MM.1S (cell line): Measurements from ENCODE around the gene CUL1.

Source experiments
- DNase-seq: peaks from one replicate; pipeline ENCODE4 v3.0.0-alpha.2; 2015
- H2AFZ ChIP-seq: fragments of 300-600 bp; sonication (generic); 2 replicates; pipeline ENCODE4 v1.6.0; 2016; ENCODE audit warnings: antibody characterized with exemption, low read length
- H3F3A ChIP-seq: fragments of 300-600 bp; sonication (generic); 2 replicates; pipeline ENCODE4 v1.6.1; 2016; ENCODE audit warnings: mild to moderate bottlenecking, antibody characterized with exemption, low read length, moderate library complexity, mixed read lengths; ENCODE audit not compliant: insufficient read depth
- H3K27ac ChIP-seq: fragments of 300-600 bp; sonication (generic); 2 replicates; pipeline ENCODE4 v1.5.1; 2016; ENCODE audit warnings: mild to moderate bottlenecking, low read length
- H3K27me3 ChIP-seq: fragments of 300-600 bp; sonication (generic); replicated peaks from 2 replicates; pipeline ENCODE4 v1.6.0; 2016; ENCODE audit warnings: low read length; ENCODE audit not compliant: insufficient read depth
- H3K36me3 ChIP-seq: fragments of 300-600 bp; sonication (generic); replicated peaks from 2 replicates; pipeline ENCODE4 v1.6.1; 2016; ENCODE audit warnings: mild to moderate bottlenecking, low read length, mixed read lengths; ENCODE audit not compliant: insufficient read depth
- H3K4me1 ChIP-seq: fragments of 300-600 bp; sonication (generic); 2 replicates; pipeline ENCODE4 v1.6.1; 2016; ENCODE audit warnings: low read length, mixed read lengths
- H3K4me2 ChIP-seq: fragments of 300-600 bp; sonication (generic); 2 replicates; pipeline ENCODE4 v1.6.0; 2016; ENCODE audit warnings: low read depth, low read length
- H3K4me3 ChIP-seq: fragments of 300-600 bp; sonication (generic); 2 replicates; pipeline ENCODE4 v1.5.1; 2016; ENCODE audit warnings: low read length, mixed read lengths
- H3K79me2 ChIP-seq: fragments of 300-600 bp; sonication (generic); 2 replicates; pipeline ENCODE4 v1.6.1; 2016; ENCODE audit warnings: mixed run types, low read length, mixed read lengths
- H3K9ac ChIP-seq: fragments of 300-600 bp; sonication (generic); 2 replicates; pipeline ENCODE4 v1.6.1; 2016; ENCODE audit warnings: low read length, mixed read lengths
- H3K9me2 ChIP-seq: fragments of 300-600 bp; sonication (generic); replicated peaks from 2 replicates; pipeline ENCODE4 v1.6.1; 2016; ENCODE audit warnings: mild to moderate bottlenecking, low read length, mixed read lengths; ENCODE audit not compliant: insufficient read depth
- H3K9me3 ChIP-seq: fragments of 300-600 bp; sonication (generic); replicated peaks from 2 replicates; pipeline ENCODE4 v1.6.1; 2016; ENCODE audit warnings: mild to moderate bottlenecking, low read length, mixed read lengths; ENCODE audit not compliant: insufficient read depth
- H4K20me1 ChIP-seq: fragments of 300-600 bp; sonication (generic); 2 replicates; pipeline ENCODE4 v1.6.1; 2016; ENCODE audit warnings: mild to moderate bottlenecking, low read length, moderate library complexity, mixed read lengths; ENCODE audit not compliant: insufficient read depth
- EZH2 ChIP-seq: fragments of 300-600 bp; sonication (generic); optimal IDR thresholded peaks from 2 replicates; pipeline ENCODE3; 2017; ENCODE audit warnings: low read depth, mild to moderate bottlenecking, antibody characterized with exemption, low read length, mixed read lengths
- EZH2phosphoT487 ChIP-seq: fragments of 300-600 bp; sonication (generic); IDR thresholded peaks from 2 replicates; pipeline ENCODE4 v1.6.1; 2018; ENCODE audit warnings: antibody characterized with exemption, low read length
- TF ChIP-seq, protein P1 (sequence below): fragments of 300-600 bp; sonication (generic); IDR thresholded peaks from 2 replicates; pipeline ENCODE4 v1.5.1; 2016; ENCODE audit warnings: antibody characterized with exemption, low read length, mixed read lengths

Gene CUL1

DNA sequence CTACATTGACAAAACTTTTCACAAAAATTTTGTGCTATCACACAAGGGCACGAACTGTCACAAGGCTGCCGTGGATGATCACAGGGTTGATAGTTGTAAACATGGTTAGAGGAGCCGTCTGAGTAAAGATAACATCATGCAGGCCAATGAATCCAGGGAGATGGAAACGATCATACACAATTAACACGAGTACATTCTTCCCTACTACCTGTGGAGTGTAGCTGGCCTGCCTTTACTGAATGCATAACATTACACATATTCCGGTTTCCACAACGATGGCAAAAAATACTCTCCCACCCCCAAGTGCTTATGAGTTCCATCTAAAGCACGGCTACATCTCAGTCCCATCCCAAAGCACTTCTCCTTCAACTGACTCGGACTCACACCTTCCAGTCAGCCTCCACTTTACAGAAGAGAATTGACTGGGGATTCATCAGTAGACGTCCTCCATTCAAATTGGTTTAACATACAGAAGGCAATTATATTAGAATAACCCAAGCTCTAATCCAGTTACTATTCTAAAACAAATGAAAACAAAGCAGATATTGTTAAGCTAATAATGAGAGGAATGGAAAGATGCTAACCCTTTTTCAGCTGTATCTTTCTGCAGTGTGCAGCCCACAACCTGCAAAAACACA lies 116.3 kb downstream of the CUL1 start:
- Histone ChIP-seq H3K4me1 (0 out of 2 replicates have a peak, but pooled peaks cover 10% of the 10 kb centered on the region), H3K4me2 (no peak overlapping the region), H3K27ac (no peak overlapping the region), H3K9me2 (no peaks in the 10 kb centered on the region), H3K4me3 (no peak overlapping the region), H3K36me3 (peaks cover 45% of the 10 kb centered on the region), H3K9ac (no peak overlapping the region), H3F3A (peaks cover 7% of the 10 kb centered on the region; the same call in 1 of the 2 replicates), H4K20me1 (no peaks in the 10 kb centered on the region), H3K79me2 (peaks cover 44% of the 10 kb centered on the region), H3K27me3 (no peaks in the 10 kb centered on the region), H2AFZ (no peak overlapping the region), H3K9me3 (no peaks in the 10 kb centered on the region)
- DNase-seq = no peak
- TF ChIP-seq, protein P1, sequence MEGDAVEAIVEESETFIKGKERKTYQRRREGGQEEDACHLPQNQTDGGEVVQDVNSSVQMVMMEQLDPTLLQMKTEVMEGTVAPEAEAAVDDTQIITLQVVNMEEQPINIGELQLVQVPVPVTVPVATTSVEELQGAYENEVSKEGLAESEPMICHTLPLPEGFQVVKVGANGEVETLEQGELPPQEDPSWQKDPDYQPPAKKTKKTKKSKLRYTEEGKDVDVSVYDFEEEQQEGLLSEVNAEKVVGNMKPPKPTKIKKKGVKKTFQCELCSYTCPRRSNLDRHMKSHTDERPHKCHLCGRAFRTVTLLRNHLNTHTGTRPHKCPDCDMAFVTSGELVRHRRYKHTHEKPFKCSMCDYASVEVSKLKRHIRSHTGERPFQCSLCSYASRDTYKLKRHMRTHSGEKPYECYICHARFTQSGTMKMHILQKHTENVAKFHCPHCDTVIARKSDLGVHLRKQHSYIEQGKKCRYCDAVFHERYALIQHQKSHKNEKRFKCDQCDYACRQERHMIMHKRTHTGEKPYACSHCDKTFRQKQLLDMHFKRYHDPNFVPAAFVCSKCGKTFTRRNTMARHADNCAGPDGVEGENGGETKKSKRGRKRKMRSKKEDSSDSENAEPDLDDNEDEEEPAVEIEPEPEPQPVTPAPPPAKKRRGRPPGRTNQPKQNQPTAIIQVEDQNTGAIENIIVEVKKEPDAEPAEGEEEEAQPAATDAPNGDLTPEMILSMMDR = no peak
- TF ChIP-seq EZH2phosphoT487 (no peak), EZH2 (no peak)

DNA sequence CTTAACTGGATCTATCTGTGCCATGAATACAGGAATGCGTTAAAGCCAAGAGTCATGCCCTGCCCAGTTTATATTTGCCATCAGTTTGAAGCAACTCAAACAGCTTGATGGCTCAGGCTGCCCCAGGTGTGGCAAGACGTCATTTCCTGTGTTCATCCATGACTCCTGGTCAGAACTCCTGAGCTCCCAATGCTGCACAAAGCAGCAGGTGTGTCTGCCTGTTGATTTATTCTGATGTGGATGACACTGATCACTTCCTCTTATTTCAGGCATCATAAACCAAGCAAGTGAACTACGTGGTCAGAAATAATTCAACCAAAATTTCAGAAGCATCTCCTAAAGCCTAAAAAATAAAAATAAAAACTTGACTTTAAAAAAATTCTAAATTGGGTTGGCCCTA lies 116.9 kb downstream of the CUL1 start:
- Histone ChIP-seq H3K9me3 (no peaks in the 10 kb centered on the region), H3F3A (0 out of 2 replicates have a peak, but pooled peaks cover 4% of the 10 kb centered on the region), H3K4me1 (0 out of 2 replicates have a peak, but pooled peaks cover 10% of the 10 kb centered on the region), H3K9ac (no peak overlapping the region), H3K4me3 (no peak overlapping the region), H3K4me2 (no peak overlapping the region), H3K27ac (no peak overlapping the region), H2AFZ (no peak overlapping the region), H3K9me2 (no peaks in the 10 kb centered on the region), H3K27me3 (no peaks in the 10 kb centered on the region), H3K36me3 (peaks cover 46% of the 10 kb centered on the region), H4K20me1 (no peaks in the 10 kb centered on the region), H3K79me2 (peaks cover 48% of the 10 kb centered on the region)
- TF ChIP-seq EZH2 = no peak
- TF ChIP-seq, protein P1 = no peak
- no peak for TF ChIP-seq EZH2phosphoT487
- DNase-seq = no peak

DNA sequence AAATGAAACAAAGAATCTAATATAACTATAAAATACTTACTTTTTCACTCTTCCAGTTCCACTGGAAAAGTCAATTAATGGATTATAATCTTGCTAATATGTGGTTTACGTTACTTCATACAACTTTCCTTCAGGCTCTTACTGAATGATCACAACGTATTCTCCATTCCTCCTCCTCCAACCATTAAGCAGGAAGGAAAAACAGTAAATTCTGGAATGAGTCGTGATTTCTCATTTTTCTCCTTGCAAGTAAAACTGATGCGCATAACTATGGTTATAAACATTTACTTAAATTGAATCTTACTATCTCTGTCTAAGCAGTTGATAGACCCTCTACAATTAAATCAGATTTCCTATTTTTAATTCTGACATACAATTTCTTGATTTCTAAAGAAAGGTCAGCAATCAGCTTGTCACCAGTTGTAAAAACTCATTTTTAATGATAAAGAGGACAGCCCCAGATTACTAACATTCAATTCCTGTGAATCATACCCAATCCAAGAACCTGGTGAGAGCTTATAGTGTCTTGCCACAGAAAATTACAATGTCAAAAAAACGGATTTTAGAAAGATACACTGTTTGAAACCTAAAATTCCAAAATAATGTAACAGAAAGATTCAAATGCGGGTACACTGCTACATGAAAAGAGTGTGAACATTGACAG lies 121.1 kb downstream of the CUL1 start:
- H3K79me2 ChIP-seq = peaks cover 44% of the 10 kb centered on the region
- H4K20me1 ChIP-seq = no peaks in the 10 kb centered on the region
- H2AFZ ChIP-seq = no peak overlapping the region
- H3K4me3 ChIP-seq = no peak overlapping the region
- DNase-seq = no peak
- no peak overlapping the region for H3K4me2 ChIP-seq
- H3K36me3 ChIP-seq = peaks cover 44% of the 10 kb centered on the region
- H3F3A ChIP-seq = no peaks in the 10 kb centered on the region
- no peak overlapping the region for H3K9ac ChIP-seq
- H3K4me1 ChIP-seq = no peaks in the 10 kb centered on the region
- no peaks in the 10 kb centered on the region for H3K9me2 ChIP-seq
- no peaks in the 10 kb centered on the region for H3K9me3 ChIP-seq
- TF ChIP-seq, protein P1 = no peak
- TF ChIP-seq EZH2phosphoT487 (no peak), EZH2 (no peak)
- H3K27me3 ChIP-seq = no peaks in the 10 kb centered on the region
- H3K27ac ChIP-seq = no peak overlapping the region
